A673 (cell line): ENCODE results near the gene ZGRF1. TPM values are rescaled to one million over a fixed set of nuclear protein-coding genes. Genes with fewer than 3 reads are reported as not detected.

Experiments
- BruUV-seq: library from RNA; stranded (reverse); fragments of 400-500 nt; replicated peaks from 2 replicates; lab custom pipeline; 2021; lab: Mats Ljungman, UMichigan
- CTCF ChIA-PET: fragments of 300-600 bp; sonication (Branson Sonifier 250); formaldehyde crosslinking; loops from one replicate; lab custom pipeline; 2022; ENCODE audit warnings: antibody characterized with exemption; lab: Charles Lee
- POLR2A ChIA-PET: fragments of 300-600 bp; sonication (Branson Sonifier 250); formaldehyde crosslinking; loops from one replicate; lab custom pipeline; 2022; ENCODE audit warnings: antibody characterized with exemption; ENCODE audit not compliant: low non-redundant PET; lab: Charles Lee
- DNase-seq: peaks from one replicate; pipeline ENCODE4 v3.0.0-alpha.2; 2015; ENCODE audit warnings: low spot score
- H3K27ac ChIP-seq: fragments of 200-600 bp; sonication (generic); 2 replicates; pipeline ENCODE4 v1.5.1; 2016; ENCODE audit warnings: mixed run types, low read depth, mild to moderate bottlenecking, mixed read lengths, antibody characterized with exemption, low read length; ENCODE audit not compliant: poor library complexity, severe bottlenecking
- H3K27me3 ChIP-seq: fragments of 200-600 bp; sonication (generic); replicated peaks from 2 replicates; pipeline ENCODE4 v1.6.1; 2017; ENCODE audit warnings: mixed run types, low read depth, mild to moderate bottlenecking, mixed read lengths, antibody characterized with exemption, low read length; ENCODE audit not compliant: insufficient read depth, poor library complexity
- H3K36me3 ChIP-seq: fragments of 200-600 bp; sonication (generic); 2 replicates; pipeline ENCODE4 v1.6.1; 2016; ENCODE audit warnings: mixed run types, mild to moderate bottlenecking, mixed read lengths, antibody characterized with exemption, low read length; ENCODE audit not compliant: insufficient read depth, poor library complexity, severe bottlenecking
- H3K4me1 ChIP-seq: fragments of 200-600 bp; sonication (generic); 2 replicates; pipeline ENCODE4 v1.6.1; 2017; ENCODE audit warnings: mixed run types, mild to moderate bottlenecking, mixed read lengths, antibody characterized with exemption, low read length; ENCODE audit not compliant: insufficient read depth, poor library complexity, severe bottlenecking
- H3K4me3 ChIP-seq: fragments of 200-600 bp; sonication (generic); 2 replicates; pipeline ENCODE4 v1.5.1; 2016; ENCODE audit warnings: low read depth, mixed run types, mild to moderate bottlenecking, mixed read lengths, low read length; ENCODE audit not compliant: poor library complexity, severe bottlenecking
- H3K9me3 ChIP-seq: fragments of 200-600 bp; sonication (generic); 2 replicates; pipeline ENCODE4 v1.6.1; 2016; ENCODE audit warnings: mixed run types, low read depth, mild to moderate bottlenecking, mixed read lengths, antibody characterized with exemption, low read length; ENCODE audit not compliant: poor library complexity, severe bottlenecking
- EZH2 ChIP-seq: fragments of 200-600 bp; sonication (generic); IDR thresholded peaks from 2 replicates; pipeline ENCODE4 v1.6.1; 2017; ENCODE audit warnings: borderline replicate concordance, low read depth, mild to moderate bottlenecking, mixed read lengths, antibody characterized with exemption, low read length; ENCODE audit not compliant: poor library complexity, severe bottlenecking
- intact Hi-C: fragments of 100-400 bp; cut with micrococcal nuclease; formaldehyde crosslinking; loops from one replicate; pipeline ENCODE4 v1.10.0; 2022; ENCODE audit not compliant: unreplicated experiment
- total RNA-seq: library from RNA; stranded (reverse); gene quantifications from 2 replicates; pipeline ENCODE4 v1.2.3, GENCODE V29; 2021
- TF ChIP-seq, protein P1 (sequence below): fragments of 300-800, 200-600 bp; sonication (generic); conservative IDR thresholded peaks from 2 replicates; pipeline ENCODE4 v1.5.1; 2017; ENCODE audit warnings: low read depth, mild to moderate bottlenecking, antibody characterized with exemption, low read length, moderate library complexity, mixed read lengths

Gene ZGRF1
- total RNA-seq, 1 experiment from 2014 or later = 31.4 TPM

GRCh38 chr4:112642526-112642925 lies 5.8 kb upstream of the ZGRF1 start:
- intact Hi-C loops = no loop called here
- TF ChIP-seq, protein P1, sequence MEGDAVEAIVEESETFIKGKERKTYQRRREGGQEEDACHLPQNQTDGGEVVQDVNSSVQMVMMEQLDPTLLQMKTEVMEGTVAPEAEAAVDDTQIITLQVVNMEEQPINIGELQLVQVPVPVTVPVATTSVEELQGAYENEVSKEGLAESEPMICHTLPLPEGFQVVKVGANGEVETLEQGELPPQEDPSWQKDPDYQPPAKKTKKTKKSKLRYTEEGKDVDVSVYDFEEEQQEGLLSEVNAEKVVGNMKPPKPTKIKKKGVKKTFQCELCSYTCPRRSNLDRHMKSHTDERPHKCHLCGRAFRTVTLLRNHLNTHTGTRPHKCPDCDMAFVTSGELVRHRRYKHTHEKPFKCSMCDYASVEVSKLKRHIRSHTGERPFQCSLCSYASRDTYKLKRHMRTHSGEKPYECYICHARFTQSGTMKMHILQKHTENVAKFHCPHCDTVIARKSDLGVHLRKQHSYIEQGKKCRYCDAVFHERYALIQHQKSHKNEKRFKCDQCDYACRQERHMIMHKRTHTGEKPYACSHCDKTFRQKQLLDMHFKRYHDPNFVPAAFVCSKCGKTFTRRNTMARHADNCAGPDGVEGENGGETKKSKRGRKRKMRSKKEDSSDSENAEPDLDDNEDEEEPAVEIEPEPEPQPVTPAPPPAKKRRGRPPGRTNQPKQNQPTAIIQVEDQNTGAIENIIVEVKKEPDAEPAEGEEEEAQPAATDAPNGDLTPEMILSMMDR = no peak
- TF ChIP-seq EZH2 = no peak
- BruUV-seq = no TSS peak
- no peak for DNase-seq
- Histone ChIP-seq H3K4me3 (no peak overlapping the region), H3K36me3 (peaks cover 24% of the 10 kb centered on the region), H3K27me3 (no peaks in the 10 kb centered on the region), H3K4me1 (no peaks in the 10 kb centered on the region), H3K27ac (no peak overlapping the region), H3K9me3 (no peaks in the 10 kb centered on the region)
- ChIA-PET POLR2A (interaction anchor here (0.7 kb wide), 1 partner anchor 118 kb away, joined by 3 read pairs; no protein-coding TSS in a partner anchor), CTCF (no interaction called here)

DNA sequence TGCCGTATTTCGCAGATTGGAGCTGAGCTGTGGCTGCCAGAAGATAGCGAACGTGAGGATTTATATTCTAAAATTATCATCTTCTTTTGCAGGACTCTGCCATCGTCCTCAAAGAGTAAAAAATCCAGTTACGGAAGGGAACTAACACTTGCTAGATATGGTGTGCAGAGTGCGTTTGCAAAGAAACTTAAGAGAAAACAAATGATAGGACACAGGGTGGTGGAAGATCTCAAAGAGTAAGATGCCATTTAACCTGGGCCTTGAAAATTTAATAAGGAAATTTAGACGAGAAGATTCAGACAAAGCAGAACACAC lies 800 bp upstream of the ZGRF1 start:
- Histone ChIP-seq H3K27me3 (no peaks in the 10 kb centered on the region), H3K27ac (peak overlapping the region; percentile 93), H3K9me3 (no peaks in the 10 kb centered on the region), H3K4me3 (peak overlapping the region; percentile 71), H3K36me3 (no peaks in the 10 kb centered on the region), H3K4me1 (peaks cover 9% of the 10 kb centered on the region)
- ChIA-PET CTCF (interaction anchor here (0.6 to 1.5 kb wide), 2 partner anchors 68 to 128 kb away, joined by 3 to 7 read pairs; no protein-coding TSS in a partner anchor), POLR2A (interaction anchor here (0.5 kb wide), 1 partner anchor 82 kb away, joined by 9 read pairs; no protein-coding TSS in a partner anchor)
- no peak for DNase-seq
- intact Hi-C loops = loop anchor here (5.0 to 10.0 kb wide), 2 partner anchors 315 to 457 kb away; no protein-coding TSS in a partner anchor
- no peak for TF ChIP-seq EZH2
- TF ChIP-seq, protein P1 = no peak
- TSS peak; percentile 77 for BruUV-seq

DNA sequence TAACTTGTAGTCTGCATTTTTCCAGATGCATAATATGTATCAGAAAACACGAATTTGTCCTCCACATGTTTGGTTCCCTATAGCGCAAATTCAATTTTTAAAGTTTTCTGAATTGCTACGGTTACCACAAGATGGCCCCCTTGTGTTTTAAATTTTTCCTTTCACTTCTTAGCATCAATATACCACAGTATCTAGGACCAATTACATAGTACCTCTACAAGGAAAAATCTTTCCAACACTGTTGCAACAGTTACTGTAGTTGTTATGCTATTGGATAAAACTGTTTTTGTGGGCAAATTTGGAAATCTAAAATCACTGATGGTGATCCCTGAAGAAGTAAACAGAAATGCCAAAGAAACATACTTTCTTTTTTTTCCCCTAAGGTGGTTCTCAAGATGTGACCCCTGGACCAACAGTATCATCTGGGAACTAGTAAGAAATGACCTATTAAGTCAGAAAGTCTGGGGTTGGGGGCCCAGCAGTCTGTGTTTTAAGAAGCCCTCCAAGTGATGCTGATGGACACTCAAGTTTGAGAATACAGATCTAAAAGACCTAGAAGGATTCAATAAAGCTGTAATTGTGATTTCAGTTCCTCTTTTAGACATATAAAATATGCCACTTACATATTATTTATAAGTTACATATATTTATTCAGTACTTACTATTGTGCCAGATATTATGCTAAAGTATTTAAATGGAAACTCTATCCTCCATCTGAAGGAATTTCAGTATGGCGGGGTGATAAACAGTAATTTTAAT lies 3.1 kb downstream of the ZGRF1 start:
- CTCF ChIA-PET = interaction anchor here (0.8 kb wide), 1 partner anchor 132 kb away, joined by 5 read pairs; no protein-coding TSS in a partner anchor
- Histone ChIP-seq H3K36me3 (peaks cover 10% of the 10 kb centered on the region), H3K4me3 (no peak overlapping the region), H3K4me1 (peaks cover 9% of the 10 kb centered on the region), H3K9me3 (no peaks in the 10 kb centered on the region), H3K27me3 (no peaks in the 10 kb centered on the region), H3K27ac (no peak overlapping the region)
- TF ChIP-seq EZH2 = no peak
- TF ChIP-seq, protein P1 = peak; percentile 72
- POLR2A ChIA-PET = no interaction called here
- intact Hi-C loops = loop anchor here (1.0 to 10.0 kb wide), 3 partner anchors 132 to 461 kb away; no protein-coding TSS in a partner anchor
- peak; percentile 61 for DNase-seq
- no TSS peak for BruUV-seq
